Measurements from ENCODE around the gene RASSF8. TPM values are rescaled to one million over a fixed set of nuclear protein-coding genes. Genes with fewer than 3 reads are reported as not detected.

Gene RASSF8
- total and polyA plus RNA-seq, 8 donors = 3.7 to 66.8 (median 10.5) TPM

DNA sequence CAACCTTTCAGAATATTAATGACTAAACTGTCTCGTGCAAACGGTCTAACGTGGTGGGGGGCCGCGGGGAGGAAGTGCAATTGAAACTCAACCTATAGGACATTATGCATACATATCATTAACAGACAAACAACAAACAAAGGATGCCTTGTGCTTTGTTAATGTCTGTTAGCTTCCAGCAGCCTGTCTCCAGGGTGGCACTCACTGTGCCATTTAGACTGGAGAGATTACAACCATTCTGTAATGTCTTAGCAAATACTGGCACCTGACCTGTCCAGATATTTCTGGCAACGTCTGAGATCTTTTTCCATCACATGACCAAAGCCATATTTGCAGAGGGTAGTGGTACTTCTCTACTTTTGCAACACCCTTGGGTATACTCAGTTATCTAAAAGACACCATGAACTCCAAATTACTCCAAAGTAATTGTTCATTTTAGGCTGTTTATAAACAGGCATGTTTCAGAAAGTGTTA, 154.7 kb downstream of the RASSF8 start:
- peaks cover 9 to 36% (median 20%) of the 10 kb centered on the region in 4 donors for H3K4me1 ChIP-seq
- H3K27ac ChIP-seq = peak overlapping the region in 4 of 5 donors; percentile 92 to 95 (median 94)
- intact Hi-C loops (cut with DNase I; ENCODE audit: low total_unique reads) = no loop called here
- H3K9me3 ChIP-seq = no peaks in the 10 kb centered on the region
- no peaks in the 10 kb centered on the region for H3K36me3 ChIP-seq
- 18 to 34% (median 24%) methylated on average over 6 of the region's 6 CpGs for WGBS, 5 donors
- no peaks in the 10 kb centered on the region for H3K27me3 ChIP-seq
- DNase-seq = peak in 1 of 2 donors; percentile 52
- TF ChIP-seq EP300 (IDR thresholded peaks at IDR 0.05) = no peak
- TF ChIP-seq POLR2AphosphoS5 (IDR thresholded peaks at IDR 0.05) = peak in 1 of 3 donors; percentile 66
- H3K4me3 ChIP-seq = peak overlapping the region in 2 of 4 donors; percentile 43 to 58

DNA sequence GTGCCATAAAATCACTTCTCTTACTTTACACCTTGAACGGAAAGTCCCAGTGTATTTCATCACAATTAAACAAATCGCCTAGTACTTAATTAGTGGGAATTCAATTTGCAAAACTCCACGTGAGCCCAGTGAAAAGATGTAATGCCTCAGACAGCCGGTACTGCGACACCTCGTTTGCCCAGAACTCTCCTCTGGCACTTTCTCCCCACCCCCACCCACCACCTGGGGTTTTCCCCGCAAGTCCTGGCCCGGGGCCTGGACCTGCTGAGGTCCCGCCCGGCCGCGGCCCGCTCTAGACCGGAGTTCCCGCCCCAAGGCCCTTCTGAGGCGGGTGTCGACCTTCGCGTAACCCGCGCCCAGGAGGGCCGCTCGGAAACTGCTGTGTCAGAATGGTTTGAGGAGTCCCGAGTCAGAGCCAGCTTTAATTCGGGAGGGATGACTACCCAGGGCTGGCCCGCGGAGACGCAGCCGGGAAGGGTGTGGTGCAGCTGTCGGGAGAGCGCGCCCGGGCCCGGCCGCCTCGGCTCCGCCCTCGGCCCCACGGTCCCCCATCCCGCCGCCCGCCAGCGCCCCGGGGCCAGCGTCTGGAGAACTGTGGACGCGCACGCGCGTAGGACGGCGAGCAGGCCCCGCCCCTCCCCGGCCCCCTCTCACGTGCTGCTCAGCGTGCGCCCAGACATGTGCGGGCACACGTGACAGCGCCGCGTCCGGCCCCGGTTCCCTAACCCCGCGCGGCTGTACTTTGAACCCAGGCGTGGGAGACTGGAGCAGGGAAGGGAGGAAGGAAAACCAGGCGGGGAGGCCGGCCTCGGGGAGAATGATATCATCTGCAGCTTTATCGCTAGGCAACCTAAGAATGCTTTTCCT, 155.6 kb downstream of the RASSF8 start:
- Histone ChIP-seq H3K36me3 (no peaks in the 10 kb centered on the region), H3K27me3 (no peaks in the 10 kb centered on the region), H3K9me3 (no peaks in the 10 kb centered on the region), H3K4me1 (peaks cover 9 to 37% (median 21%) of the 10 kb centered on the region in 4 donors), H3K27ac (peak overlapping the region; percentile 92 to 95 (median 95)), H3K4me3 (peak overlapping the region; percentile 43 to 58 (median 52))
- TF ChIP-seq EP300 (IDR thresholded peaks at IDR 0.05) = no peak
- peak; percentile 66 to 89 (median 71) for TF ChIP-seq POLR2AphosphoS5 (IDR thresholded peaks at IDR 0.05)
- TF ChIP-seq, protein P1, sequence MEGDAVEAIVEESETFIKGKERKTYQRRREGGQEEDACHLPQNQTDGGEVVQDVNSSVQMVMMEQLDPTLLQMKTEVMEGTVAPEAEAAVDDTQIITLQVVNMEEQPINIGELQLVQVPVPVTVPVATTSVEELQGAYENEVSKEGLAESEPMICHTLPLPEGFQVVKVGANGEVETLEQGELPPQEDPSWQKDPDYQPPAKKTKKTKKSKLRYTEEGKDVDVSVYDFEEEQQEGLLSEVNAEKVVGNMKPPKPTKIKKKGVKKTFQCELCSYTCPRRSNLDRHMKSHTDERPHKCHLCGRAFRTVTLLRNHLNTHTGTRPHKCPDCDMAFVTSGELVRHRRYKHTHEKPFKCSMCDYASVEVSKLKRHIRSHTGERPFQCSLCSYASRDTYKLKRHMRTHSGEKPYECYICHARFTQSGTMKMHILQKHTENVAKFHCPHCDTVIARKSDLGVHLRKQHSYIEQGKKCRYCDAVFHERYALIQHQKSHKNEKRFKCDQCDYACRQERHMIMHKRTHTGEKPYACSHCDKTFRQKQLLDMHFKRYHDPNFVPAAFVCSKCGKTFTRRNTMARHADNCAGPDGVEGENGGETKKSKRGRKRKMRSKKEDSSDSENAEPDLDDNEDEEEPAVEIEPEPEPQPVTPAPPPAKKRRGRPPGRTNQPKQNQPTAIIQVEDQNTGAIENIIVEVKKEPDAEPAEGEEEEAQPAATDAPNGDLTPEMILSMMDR (IDR thresholded peaks at IDR 0.05) = peak in 5 of 7 experiments; percentile 18 to 54 (median 40)
- no peak for TF ChIP-seq POLR2A (IDR thresholded peaks at IDR 0.05)
- 1% methylated on average over 32 to 72 of the region's 72 CpGs for WGBS, 5 donors
- intact Hi-C loops (cut with DNase I; ENCODE audit: low total_unique reads) = no loop called here
- DNase-seq = peak; percentile 96 to 98

- peak overlapping the region; percentile 92 to 95 (median 95) for H3K27ac ChIP-seq
- TF ChIP-seq EP300 (IDR thresholded peaks at IDR 0.05) = no peak
- TF ChIP-seq POLR2A (IDR thresholded peaks at IDR 0.05) = no peak
- TF ChIP-seq POLR2AphosphoS5 (IDR thresholded peaks at IDR 0.05) = no peak
- TF ChIP-seq, protein P1 (IDR thresholded peaks at IDR 0.05) = no peak
These were observed 156.4 kb downstream of the RASSF8 start for GRCh38 chr12:26114720-26115401.

DNA sequence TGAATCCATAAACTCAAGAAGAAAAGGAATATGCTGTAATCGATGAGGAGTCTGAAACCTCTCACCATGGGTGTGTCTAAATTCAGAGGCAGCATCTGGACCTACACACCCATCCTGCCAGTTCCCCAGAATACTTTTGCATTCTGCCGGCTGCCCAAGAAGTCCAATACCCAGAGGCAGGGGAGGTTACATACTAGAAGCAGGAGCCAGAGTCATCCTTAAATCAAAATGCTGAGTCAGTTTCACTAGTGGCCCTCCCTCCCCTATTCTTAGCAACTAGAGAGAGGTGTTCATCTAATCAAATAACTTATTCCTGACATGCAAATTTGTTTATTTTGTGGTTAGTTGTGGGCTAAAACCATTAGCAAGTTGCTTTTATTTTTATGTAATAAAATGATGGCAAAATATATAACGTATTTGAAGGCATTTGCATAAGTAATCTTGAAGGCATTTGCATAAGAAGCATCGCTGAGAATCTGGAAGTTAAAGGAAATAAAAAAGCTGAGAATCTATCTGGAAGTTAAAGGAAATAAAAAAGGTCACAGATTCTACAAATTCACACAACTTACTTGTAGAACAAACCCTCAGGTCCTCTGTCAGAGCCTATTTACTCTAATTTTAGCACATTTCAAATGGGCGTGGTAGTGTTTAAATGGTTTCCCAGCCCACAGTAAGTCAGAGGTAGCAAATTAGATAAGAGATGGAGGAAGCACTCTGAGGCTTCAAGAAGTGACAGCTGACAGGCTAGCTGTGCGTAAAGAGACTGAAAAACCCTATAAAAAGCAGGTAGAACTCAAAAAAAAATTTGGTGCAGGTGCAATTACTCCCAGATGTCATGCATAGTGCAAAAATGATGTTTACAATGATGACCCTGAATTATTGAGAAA, 158.6 kb downstream of the RASSF8 start:
- intact Hi-C loops (cut with DNase I; ENCODE audit: low total_unique reads) = no loop called here
- Histone ChIP-seq H3K9me3 (no peaks in the 10 kb centered on the region), H3K27ac (peak overlapping the region in 2 of 5 donors; percentile 38 to 95), H3K4me3 (no peak overlapping the region), H3K27me3 (peaks cover 0 to 13% (median 6%) of the 10 kb centered on the region in 3 donors), H3K36me3 (no peaks in the 10 kb centered on the region), H3K4me1 (peaks cover 9 to 57% (median 36%) of the 10 kb centered on the region in 4 donors)
- WGBS, 5 donors = 35 to 51% (median 49%) methylated on average over 6 of the region's 6 CpGs
- no peak for TF ChIP-seq POLR2AphosphoS5 (IDR thresholded peaks at IDR 0.05)
- no peak for DNase-seq

More at GRCh38 chr12:26114720-26115401, 156.4 kb downstream of the RASSF8 start:
- Histone ChIP-seq H3K9me3 (no peaks in the 10 kb centered on the region), H3K27me3 (no peaks in the 10 kb centered on the region), H3K4me3 (peak overlapping the region; percentile 43 to 58 (median 52)), H3K36me3 (no peaks in the 10 kb centered on the region), H3K4me1 (peaks cover 9 to 42% (median 25%) of the 10 kb centered on the region in 4 donors)
- intact Hi-C loops (cut with DNase I; ENCODE audit: low total_unique reads) = no loop called here
- WGBS, 5 donors = 22 to 39% (median 31%) methylated on average over 13 of the region's 13 CpGs
- no peak for DNase-seq
